ENCODE results near the gene ZSCAN12.
"Not testable (repeated sequence)": the region's sequence is repeated elsewhere in the genome, so short reads cannot be mapped to it uniquely, and the experiment has no call there.

ZSCAN12 gene

DNA sequence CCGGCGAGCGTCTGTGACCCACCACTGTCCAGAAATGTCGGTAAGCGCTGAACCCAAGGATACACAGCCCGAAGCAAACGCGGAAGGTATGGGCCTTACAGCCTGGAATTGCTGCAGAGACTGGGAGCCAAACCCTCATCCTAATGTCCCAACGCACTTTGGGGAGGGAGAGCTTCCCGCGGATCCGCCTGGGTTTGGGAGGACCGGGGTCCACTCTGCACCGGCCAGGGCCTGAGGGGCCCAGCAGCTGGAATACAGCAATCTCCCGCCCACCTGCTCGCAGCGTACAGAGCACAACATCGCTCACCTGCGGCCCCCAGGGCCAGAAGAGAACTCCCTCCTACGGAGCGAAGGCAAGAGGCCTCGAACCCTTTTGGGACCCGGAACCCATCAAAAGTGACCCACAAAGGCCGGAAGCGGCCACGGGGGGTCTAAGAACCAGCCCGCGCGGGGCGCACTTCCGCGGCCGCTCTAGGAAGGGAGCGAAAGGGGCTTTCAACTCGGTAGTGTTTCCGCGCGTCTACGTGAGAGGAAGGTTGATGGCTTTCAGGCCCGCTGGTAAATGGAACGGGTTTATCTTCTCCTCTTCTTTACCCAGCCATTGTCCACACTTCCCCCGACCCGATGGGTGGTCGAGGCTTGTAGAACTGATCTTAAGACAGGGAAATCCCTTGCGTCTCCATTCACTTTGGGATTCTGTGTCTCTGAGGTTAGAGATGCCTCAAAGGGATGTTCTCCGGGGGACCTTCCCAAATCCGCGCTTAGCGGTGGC, at the start of gene ZSCAN12:
ZSCAN12 (minus strand) TSS at position 398 of the 772 bp plus-strand sequence. CDS start 1,342 bp downstream, outside the sequence.
- no peak within 1 kb of the TSS for H3K9ac ChIP-seq
- no peaks in the 10 kb centered on the region for H4K20me1 ChIP-seq (ENCODE audit: insufficient read depth)
- H3K36me3 ChIP-seq (ENCODE audit: insufficient read depth) = no peaks in the 10 kb centered on the region
- H3K27me3 ChIP-seq (ENCODE audit: insufficient read depth, low read depth) = no peaks in the 10 kb centered on the region
- no peaks in the 10 kb centered on the region for H3K79me2 ChIP-seq (ENCODE audit: insufficient read depth, low read depth)
- H2AFZ ChIP-seq (ENCODE audit: low read depth) = no peak within 1 kb of the TSS
- no peak within 1 kb of the TSS for H3K27ac ChIP-seq
- TF ChIP-seq, protein P1, sequence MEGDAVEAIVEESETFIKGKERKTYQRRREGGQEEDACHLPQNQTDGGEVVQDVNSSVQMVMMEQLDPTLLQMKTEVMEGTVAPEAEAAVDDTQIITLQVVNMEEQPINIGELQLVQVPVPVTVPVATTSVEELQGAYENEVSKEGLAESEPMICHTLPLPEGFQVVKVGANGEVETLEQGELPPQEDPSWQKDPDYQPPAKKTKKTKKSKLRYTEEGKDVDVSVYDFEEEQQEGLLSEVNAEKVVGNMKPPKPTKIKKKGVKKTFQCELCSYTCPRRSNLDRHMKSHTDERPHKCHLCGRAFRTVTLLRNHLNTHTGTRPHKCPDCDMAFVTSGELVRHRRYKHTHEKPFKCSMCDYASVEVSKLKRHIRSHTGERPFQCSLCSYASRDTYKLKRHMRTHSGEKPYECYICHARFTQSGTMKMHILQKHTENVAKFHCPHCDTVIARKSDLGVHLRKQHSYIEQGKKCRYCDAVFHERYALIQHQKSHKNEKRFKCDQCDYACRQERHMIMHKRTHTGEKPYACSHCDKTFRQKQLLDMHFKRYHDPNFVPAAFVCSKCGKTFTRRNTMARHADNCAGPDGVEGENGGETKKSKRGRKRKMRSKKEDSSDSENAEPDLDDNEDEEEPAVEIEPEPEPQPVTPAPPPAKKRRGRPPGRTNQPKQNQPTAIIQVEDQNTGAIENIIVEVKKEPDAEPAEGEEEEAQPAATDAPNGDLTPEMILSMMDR (conservative IDR thresholded peaks at IDR 0.05; ENCODE audit: low read depth, low read length) = no peak
- no peak within 1 kb of the TSS for H3K4me2 ChIP-seq
- no peaks in the 10 kb centered on the region for H3K4me1 ChIP-seq (ENCODE audit: low read depth, poor library complexity, severe bottlenecking)
- no peak within 1 kb of the TSS for H3K4me3 ChIP-seq (IDR thresholded peaks at IDR 0.05; ENCODE audit: insufficient read depth, low read depth, low read length)

DNA sequence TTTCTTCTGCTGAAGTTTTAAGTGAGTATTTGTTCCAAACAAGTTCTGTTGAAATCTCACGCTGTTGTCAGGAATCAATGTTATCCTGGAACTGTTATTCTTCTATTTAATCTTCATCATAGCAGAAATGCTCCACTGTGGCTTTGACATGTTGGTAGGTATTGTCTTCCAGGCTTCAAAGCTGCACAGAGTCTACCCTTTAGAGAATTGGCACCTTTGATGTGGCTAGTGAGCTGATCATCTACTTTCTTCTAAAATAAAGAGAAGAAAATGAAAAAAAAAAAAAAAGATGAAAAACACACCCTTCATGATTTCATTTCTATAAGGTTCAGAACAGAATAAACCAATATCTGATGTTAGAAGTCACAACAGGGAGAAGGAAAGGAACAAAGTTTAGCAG, 49.5 kb upstream of the ZSCAN12 start:
- no peaks in the 10 kb centered on the region for H3K36me3 ChIP-seq (ENCODE audit: insufficient read depth)
- H3K27me3 ChIP-seq (ENCODE audit: insufficient read depth, low read depth) = no peaks in the 10 kb centered on the region
- no peak overlapping the region for H3K27ac ChIP-seq
- H3K9ac ChIP-seq = no peak overlapping the region
- no peak overlapping the region for H2AFZ ChIP-seq (ENCODE audit: low read depth)
- H3K4me2 ChIP-seq = no peak overlapping the region
- no peaks in the 10 kb centered on the region for H4K20me1 ChIP-seq (ENCODE audit: insufficient read depth)
- H3K4me1 ChIP-seq (ENCODE audit: low read depth, poor library complexity, severe bottlenecking) = no peaks in the 10 kb centered on the region
- H3K79me2 ChIP-seq (ENCODE audit: insufficient read depth, low read depth) = no peaks in the 10 kb centered on the region
- TF ChIP-seq, protein P1 (conservative IDR thresholded peaks at IDR 0.05; ENCODE audit: low read depth, low read length) = no peak
- no peak overlapping the region for H3K4me3 ChIP-seq (IDR thresholded peaks at IDR 0.05; ENCODE audit: insufficient read depth, low read depth, low read length)

DNA sequence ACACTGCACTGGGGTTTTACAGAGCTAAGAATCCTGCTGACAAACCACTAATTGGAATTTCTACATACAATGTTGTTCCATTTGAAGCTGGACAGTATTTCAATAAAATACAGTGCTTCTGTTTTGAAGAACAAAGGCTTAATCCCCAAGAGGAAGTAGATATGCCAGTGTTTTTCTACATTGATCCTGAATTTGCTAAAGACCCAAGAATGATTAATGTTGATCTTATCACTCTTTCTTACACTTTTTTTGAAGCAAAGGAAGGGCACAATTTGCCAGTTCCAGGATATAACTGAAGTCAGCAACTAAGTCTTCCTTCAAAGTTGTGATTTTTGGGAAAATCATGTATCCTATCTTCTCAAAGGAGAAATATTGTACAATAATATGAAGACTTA, 48.0 kb upstream of the ZSCAN12 start:
- H3K4me3 ChIP-seq (IDR thresholded peaks at IDR 0.05; ENCODE audit: insufficient read depth, low read depth, low read length); H3K4me1 ChIP-seq (ENCODE audit: low read depth, poor library complexity, severe bottlenecking); H3K79me2 ChIP-seq (ENCODE audit: insufficient read depth, low read depth); H3K4me2 ChIP-seq; H3K27ac ChIP-seq; H2AFZ ChIP-seq (ENCODE audit: low read depth); H4K20me1 ChIP-seq (ENCODE audit: insufficient read depth); H3K27me3 ChIP-seq (ENCODE audit: insufficient read depth, low read depth); H3K9ac ChIP-seq; H3K36me3 ChIP-seq (ENCODE audit: insufficient read depth): not testable (repeated sequence)

DNA sequence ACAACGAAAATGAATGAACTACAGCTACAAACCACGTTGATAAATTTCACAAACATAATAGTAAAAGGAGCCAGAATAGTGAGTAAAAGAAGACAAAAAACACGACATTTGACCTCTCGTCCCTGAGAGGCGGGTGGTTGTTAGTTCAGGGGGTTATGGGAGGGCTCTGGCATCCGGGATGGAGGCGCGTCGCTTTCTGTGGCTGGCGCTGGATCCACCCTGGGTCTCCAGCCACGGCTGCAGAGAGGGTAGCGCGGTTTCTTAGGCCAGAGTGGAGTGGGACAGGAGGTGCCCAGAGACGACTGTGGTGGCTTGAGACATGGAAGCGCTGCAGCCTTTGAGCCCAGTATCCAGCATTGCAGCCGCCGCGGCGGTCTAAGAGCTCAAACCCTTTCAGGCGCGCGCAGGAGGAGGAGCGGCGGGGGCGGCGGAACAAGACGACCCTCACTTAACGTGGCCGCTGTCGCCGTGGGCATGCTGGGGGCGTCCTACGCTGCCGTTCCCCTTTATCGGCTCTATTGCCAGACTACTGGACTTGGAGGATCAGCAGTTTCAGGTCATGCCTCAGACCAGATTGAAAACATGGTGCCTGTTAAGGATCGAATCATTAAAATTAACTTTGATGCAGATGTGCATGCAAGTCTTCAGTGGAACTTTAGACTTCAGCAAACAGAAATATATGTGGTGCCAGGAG, 47.4 kb upstream of the ZSCAN12 start:
- Histone ChIP-seq H3K79me2 (ENCODE audit: insufficient read depth, low read depth) (no peaks in the 10 kb centered on the region), H3K27me3 (ENCODE audit: insufficient read depth, low read depth) (no peaks in the 10 kb centered on the region), H3K9ac (no peak overlapping the region), H2AFZ (ENCODE audit: low read depth) (no peak overlapping the region), H3K4me3 (IDR thresholded peaks at IDR 0.05; ENCODE audit: insufficient read depth, low read depth, low read length) (no peak overlapping the region), H3K27ac (no peak overlapping the region), H3K4me2 (no peak overlapping the region), H3K36me3 (ENCODE audit: insufficient read depth) (no peaks in the 10 kb centered on the region), H3K4me1 (ENCODE audit: low read depth, poor library complexity, severe bottlenecking) (no peaks in the 10 kb centered on the region), H4K20me1 (ENCODE audit: insufficient read depth) (no peaks in the 10 kb centered on the region)
- TF ChIP-seq, protein P1 (conservative IDR thresholded peaks at IDR 0.05; ENCODE audit: low read depth, low read length) = no peak

DNA sequence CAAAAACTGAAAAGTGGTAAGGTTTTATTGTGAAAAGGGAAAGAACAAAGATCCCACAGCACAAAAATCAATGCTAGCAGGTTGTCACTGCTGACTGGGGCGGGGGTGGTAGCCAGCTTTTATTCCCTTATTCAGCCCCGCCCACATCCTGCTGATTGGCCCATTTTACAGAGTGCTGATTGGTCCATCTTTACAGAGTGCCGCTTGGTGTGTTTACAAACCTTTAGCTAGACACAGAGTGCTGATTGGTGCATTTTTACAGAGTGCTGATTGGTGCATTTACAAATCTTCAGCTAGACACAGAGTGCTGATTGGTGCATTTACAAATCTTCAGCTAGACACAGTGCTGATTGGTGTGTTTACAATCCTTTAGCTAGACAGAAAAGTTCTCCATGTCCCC, 45.2 kb upstream of the ZSCAN12 start:
- H3K27ac ChIP-seq; H3K79me2 ChIP-seq (ENCODE audit: insufficient read depth, low read depth); H3K27me3 ChIP-seq (ENCODE audit: insufficient read depth, low read depth); H3K36me3 ChIP-seq (ENCODE audit: insufficient read depth); H2AFZ ChIP-seq (ENCODE audit: low read depth); H4K20me1 ChIP-seq (ENCODE audit: insufficient read depth); H3K4me1 ChIP-seq (ENCODE audit: low read depth, poor library complexity, severe bottlenecking); H3K4me2 ChIP-seq; H3K4me3 ChIP-seq (IDR thresholded peaks at IDR 0.05; ENCODE audit: insufficient read depth, low read depth, low read length); H3K9ac ChIP-seq: not testable (repeated sequence)

Data from KMS-11 (cell line).